GM12875 (cell line): ENCODE data around the gene YPEL1.
A peak's percentile ranks its signal among the peaks of the same experiment; 100 is the strongest.

Source experiments
- H3K4me3 ChIP-seq: one replicate; pipeline ENCODE4 v1.5.1; 2011; ENCODE audit warnings: low read depth, low read length, control low read depth
- CTCF ChIP-seq: IDR thresholded peaks from 2 replicates; pipeline ENCODE4 v1.5.1; 2011; ENCODE audit warnings: low read depth, mild to moderate bottlenecking, control low read depth, inconsistent platforms, low read length, moderate library complexity, borderline replicate concordance; ENCODE audit not compliant: insufficient read depth

YPEL1 gene

GRCh38 chr22:21677606-21678443, 57.8 kb downstream of the YPEL1 start:
- no peak overlapping the region for H3K4me3 ChIP-seq
- TF ChIP-seq CTCF: no peak

DNA sequence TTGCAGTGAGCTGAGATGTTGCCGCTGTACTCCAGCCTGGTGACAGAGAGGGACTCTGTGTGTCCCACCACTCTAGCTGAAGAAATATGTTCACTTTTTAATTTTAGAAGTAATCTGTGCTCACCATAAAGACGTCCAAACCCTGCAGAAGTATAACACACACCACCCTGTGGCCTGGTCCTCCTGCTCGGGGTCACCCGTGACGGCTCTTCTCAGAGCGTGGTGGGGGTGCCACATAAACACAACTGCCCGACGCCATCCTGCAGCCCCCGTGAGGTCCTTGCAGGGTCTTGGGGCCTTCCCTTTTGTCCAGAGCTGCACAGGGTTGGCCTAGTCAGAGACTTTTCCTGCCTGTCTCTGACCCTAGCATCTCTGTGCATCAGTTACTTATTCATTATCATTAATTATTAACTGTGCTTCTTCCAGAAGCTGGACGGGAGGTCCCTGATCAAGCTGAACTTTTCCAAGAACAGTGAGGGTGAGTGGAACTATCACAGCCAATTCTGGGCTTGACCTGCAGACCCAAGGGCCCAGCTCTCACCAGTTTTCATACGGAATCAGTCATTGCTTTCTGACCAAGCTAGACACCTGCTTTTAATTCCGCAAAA, 60.9 kb downstream of the YPEL1 start:
- H3K4me3 ChIP-seq: no peak overlapping the region
- TF ChIP-seq CTCF: no peak

DNA sequence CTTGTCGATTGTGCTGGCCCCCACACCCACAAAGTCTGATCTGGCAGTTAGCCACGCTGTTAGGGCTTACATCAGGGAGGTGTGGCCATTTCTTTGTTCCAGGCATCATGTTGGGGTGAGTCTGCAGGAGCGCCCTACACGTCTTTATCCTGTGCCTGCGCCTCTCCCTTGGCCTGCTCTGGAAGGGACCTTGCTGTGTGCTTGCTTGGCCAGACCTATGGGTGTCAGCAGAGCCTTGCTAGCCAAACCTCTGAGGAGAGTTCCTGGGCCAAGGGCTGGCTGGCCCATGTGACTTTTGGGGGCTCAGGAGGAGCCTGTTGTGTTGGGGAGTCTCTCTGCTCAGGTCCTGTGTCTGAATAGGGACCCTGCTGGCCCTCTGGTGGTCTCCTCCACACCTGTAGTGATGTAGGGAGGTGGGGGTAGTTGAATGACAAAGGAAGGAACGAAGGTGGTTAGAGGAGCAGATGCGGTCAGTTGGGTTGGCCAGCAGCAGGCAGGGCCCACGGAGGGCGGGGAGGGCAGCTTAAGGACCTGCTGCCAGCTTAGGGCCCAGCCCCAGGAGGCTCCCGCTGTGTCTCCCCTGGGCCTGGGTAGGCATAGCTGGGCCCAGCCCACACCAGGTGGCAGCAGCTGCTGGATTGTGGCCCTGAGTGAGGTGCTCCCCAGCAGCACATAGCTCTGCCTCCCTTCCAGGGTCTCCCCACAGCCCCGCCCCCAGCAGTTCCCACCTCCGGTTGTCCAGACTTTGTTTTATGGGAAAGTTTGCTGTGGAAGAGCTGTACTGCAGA, 61.9 kb downstream of the YPEL1 start:
- H3K4me3 ChIP-seq: no peak overlapping the region
- TF ChIP-seq CTCF: no peak

- TF ChIP-seq CTCF: no peak
- H3K4me3 ChIP-seq: no peak overlapping the region
Observed at GRCh38 chr22:21672107-21672629, 63.4 kb downstream of the YPEL1 start.

- no peak for TF ChIP-seq CTCF
Observed at GRCh38 chr22:21669026-21669425, 66.6 kb downstream of the YPEL1 start.

GRCh38 chr22:21666786-21667185, 68.8 kb downstream of the YPEL1 start:
- peak overlapping the region; percentile 27 for H3K4me3 ChIP-seq
- TF ChIP-seq CTCF: no peak

More at GRCh38 chr22:21669026-21669425, 66.6 kb downstream of the YPEL1 start:
- H3K4me3 ChIP-seq: no peak overlapping the region
